GM12873 (cell line): Measurements from ENCODE around the gene LHPP.

Experiments used
- CTCF ChIP-seq: IDR thresholded peaks from 2 replicates; pipeline ENCODE4 v1.5.1; 2012; ENCODE audit warnings: low read depth, mild to moderate bottlenecking, moderate library complexity, low read length, control low read depth; ENCODE audit not compliant: insufficient read depth; ENCODE audit errors: missing control alignments

Gene LHPP

DNA sequence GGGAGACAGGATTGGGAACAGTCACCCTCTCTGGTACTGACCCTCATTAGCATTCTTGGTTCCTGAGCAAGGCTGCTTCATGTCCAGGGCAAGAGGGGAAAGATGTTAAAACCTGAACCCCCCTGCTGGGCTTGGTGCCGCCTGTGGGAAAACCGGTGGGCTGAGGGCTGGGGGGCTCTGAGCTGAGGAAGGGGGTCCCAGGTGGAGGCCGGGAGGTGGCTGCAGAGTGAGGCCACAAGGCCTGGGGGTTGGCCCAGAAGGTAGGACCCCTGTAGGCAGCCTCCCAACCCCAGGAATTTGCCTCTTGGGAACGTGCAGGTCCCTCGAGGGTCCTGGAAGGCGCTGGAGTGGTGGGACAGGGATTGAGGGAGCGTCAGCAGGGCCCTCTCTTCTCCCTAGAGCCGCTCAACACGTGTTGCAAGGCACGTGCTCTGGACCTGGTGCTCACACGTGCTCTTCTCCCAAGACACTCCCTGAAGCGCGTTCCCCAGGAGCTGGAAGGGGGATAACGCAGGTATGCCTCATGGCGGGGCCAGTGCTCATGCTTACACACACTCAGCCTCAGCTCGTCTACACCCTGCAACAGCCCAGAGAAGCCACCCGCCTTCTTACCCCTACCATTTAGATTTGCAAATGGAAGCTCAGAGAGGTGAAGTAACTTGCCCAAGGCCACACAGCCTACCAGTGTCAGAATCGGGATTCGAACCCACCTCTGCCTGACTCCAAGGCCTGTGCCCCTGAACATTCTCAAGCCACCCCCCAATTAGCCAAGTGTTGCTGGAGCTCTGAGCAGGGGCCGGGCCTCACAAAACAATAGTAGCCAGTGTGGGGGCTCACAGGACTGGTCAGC is 64.4 kb downstream of the LHPP start:
- no peak for TF ChIP-seq CTCF

DNA sequence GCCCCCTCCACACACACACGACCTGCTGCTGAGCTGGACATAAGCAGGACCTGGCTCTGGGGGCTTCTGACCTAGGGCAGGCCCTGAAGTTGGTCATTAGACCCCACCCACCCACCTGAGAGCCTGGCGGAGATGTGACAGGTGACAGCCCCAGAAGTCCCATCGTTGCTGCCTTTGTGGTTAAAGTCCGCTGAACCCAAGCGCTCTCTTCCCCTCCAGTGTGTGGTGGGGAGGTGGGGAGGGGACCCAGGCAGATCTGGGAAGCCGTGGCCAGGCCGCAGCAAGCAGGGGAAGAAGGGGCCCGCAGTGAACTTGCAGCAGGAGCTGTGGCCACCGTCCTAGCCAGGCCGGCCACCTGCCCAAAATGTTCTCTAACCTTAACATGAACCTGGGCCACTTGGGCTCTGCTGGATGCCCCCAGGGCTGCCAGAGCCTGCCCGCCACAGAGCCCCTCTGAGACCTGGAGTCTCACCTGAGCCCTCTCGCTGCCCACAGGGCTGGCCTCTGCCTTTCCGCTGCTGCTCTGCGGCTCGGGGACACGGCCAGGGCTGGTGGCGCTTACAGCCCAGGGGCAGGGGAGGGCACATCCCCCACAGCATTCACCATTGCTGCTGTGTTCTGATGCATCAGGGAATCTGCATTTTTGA is 65.1 kb downstream of the LHPP start:
- TF ChIP-seq CTCF, result no peak

DNA sequence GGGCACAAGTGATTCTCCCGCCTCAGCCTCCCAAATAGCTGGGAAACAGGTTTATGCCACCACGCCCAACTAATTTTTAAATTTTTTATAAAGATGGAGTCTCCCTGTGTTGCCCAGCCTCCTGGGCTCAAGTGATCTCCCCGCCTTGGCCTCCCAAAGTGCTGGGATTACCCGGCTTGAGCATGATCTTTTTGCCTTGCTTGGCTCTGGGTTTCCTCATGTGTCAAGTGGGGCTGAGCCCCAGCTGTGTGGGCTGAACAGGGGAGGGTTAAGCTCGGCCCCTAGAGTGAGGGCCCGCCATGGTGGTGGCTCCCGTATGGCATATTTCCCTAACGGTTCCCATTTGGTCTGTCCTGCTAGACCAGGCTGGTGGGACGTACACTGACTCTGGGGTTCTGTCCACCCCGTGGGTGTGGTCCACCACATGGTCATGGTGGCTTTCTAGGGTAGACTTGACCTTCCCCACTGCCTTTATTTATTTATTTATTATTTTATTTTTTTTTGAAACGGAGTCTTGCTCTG is 66.3 kb downstream of the LHPP start:
- TF ChIP-seq CTCF, result no peak

DNA sequence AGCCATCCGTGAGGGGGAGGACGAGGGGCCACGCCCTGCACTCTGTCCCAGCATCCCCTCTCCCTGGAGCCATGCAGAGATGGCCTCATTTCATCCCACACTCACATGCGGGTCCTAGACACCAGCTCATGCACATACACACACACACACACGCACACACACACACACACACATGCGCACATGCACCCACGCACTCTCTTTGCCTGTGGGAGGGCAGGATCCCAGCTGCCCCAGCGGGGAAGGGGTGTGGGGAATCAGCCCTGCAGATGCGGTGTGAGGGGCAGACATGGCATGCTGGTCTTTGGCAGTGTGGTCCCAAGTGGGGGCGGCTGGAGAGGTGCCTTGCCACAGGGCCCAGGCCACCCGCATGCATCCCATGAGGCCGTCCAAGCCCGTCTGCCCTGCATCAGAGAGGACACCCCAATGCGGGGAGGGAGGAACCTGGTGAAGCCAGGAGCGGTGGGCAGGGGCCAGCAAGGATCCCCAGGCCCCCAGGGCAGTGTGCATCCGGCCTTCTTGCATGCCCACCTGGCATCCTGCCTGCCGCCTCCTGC is 68.1 kb downstream of the LHPP start:
- TF ChIP-seq CTCF, result no peak

- TF ChIP-seq CTCF, result peak; percentile 92
Observed at GRCh38 chr10:124530215-124530665, 68.6 kb downstream of the LHPP start.

DNA sequence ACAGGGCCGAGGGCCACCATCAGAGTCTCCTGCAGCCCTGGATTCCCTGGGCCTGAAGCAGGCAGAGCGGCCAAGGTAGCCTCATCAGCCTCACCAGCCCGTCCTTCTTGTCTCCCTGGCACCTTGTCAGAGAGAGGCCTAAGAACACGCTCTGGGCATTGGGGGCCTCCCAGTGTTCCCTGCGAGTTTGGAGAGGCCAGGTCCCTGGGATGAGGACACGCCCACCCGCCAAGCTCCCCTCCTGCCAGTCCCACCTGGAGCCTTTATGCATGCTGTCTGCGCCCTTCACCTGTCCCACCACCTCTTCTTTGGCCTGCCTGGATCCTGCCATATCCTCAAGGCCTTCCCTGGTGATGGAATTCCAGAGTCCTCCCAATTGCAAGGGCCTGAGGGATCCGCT is 69.2 kb downstream of the LHPP start:
- no peak for TF ChIP-seq CTCF

- peak; percentile 59 for TF ChIP-seq CTCF
Observed at GRCh38 chr10:124532106-124532641, 70.6 kb downstream of the LHPP start.
